ENCODE results near the gene DNAJC6.

DNAJC6 gene

DNA sequence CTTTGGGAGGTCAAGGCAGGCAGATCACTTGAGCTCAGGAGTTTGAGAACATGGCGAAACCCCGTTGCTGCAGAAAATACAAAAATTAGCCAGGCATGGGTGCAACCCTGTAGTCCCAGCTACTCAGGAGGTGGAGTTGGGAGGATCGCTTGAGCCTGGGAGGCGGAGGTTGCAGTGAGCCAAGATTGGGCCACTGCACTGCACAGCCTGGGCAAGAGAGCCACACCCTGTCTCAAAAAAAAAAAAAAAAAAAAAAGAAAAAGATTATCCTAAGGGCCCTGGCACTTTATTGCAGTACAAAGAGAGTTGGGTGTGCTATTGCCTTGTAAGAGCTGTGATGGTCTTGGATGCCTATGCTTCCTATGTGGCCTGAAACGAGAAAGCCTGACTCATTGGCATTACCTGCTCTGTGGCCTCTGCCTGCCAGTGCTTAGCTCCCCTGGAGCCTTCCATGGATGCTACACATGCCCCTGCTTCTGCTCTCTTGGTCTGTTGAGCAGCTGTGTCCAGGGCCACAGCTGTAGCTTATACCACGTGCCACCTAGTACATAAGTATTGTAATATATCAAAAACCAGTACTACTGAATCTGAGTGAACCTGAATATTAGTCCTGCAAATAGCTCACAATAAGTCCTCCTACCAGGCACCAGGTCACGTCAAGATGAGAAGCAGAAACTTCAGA lies 45.8 kb downstream of the DNAJC6 start:
- no peak overlapping the region for H3K4me3 ChIP-seq (ENCODE audit: low read depth, low read length)
- TF ChIP-seq, protein P1, sequence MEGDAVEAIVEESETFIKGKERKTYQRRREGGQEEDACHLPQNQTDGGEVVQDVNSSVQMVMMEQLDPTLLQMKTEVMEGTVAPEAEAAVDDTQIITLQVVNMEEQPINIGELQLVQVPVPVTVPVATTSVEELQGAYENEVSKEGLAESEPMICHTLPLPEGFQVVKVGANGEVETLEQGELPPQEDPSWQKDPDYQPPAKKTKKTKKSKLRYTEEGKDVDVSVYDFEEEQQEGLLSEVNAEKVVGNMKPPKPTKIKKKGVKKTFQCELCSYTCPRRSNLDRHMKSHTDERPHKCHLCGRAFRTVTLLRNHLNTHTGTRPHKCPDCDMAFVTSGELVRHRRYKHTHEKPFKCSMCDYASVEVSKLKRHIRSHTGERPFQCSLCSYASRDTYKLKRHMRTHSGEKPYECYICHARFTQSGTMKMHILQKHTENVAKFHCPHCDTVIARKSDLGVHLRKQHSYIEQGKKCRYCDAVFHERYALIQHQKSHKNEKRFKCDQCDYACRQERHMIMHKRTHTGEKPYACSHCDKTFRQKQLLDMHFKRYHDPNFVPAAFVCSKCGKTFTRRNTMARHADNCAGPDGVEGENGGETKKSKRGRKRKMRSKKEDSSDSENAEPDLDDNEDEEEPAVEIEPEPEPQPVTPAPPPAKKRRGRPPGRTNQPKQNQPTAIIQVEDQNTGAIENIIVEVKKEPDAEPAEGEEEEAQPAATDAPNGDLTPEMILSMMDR (IDR thresholded peaks at IDR 0.05; ENCODE audit: borderline replicate concordance, insufficient read depth, low read depth, low read length) = no peak

DNA sequence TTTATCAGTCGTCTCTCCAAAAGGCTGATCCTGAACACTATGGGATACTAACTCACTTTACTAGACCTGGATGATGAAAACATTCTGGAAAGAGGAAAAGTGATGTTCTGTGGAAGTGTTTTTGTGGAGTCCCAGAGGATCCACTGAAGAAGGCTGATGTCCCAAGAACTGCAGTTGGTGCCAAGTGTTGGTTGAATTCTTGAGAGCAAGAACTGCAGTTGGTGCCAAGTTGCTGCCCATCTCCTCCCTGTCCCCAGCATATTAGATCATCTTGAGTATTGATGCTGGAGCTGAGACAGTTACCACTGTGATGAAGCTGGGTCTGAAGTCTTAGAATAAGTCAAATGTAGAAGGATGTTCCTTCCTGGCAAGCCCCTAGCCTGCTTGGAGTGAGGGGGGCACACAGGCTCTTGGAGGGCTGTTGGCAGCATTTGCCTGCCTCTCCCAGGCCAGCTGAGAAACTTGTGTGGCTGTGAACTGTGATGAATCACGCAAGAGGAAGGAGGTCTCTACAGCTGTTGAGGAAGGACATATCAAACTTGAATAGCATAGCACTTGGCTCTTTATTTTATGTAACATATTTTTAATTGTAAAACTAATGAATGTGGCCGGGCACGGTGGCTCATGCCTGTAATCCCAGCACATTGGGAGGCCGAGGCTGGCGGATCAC lies 48.1 kb downstream of the DNAJC6 start:
- TF ChIP-seq, protein P1 (IDR thresholded peaks at IDR 0.05; ENCODE audit: borderline replicate concordance, insufficient read depth, low read depth, low read length) = no peak
- H3K4me3 ChIP-seq (ENCODE audit: low read depth, low read length) = no peak overlapping the region

DNA sequence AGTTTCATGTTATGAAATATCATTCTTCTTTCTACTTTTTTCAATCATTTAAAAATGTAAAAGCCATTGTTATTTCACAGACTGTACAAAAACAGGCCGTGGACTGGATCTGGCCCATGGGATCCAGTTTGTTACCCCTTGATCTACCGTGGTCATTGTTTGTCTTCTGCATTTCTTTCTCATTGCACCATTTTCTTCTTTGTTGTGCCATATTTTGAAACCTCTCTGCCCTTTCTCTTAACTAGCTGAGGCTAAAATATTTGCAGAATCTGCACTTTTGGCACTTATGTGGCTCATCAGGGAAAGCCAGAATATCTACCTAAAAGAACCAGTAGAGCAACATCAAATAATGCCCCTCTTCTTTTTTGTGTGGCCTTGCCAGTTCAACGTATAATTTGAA lies 50.5 kb downstream of the DNAJC6 start:
- TF ChIP-seq, protein P1 (IDR thresholded peaks at IDR 0.05; ENCODE audit: borderline replicate concordance, insufficient read depth, low read depth, low read length) = no peak
- H3K4me3 ChIP-seq (ENCODE audit: low read depth, low read length) = no peak overlapping the region

DNA sequence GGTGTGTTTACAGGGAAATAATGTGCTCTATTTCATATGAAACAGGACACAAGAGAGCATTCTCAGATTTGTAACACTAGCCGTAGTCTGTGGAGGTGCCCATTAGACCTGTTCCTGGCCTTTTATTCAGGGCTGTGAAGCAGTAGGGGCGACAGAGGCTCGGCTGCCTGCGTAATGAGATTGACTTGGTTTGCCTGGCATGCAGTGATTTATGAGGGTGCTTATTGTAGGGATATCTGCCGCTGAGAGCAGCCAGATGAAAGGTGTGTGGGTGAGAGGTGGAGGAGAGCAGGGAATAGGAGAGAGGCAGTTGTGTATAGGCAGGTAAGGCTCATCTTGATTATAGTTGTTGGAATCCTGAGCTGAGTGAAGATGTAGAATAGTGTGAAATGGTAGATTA lies 51.3 kb downstream of the DNAJC6 start:
- TF ChIP-seq, protein P1 (IDR thresholded peaks at IDR 0.05; ENCODE audit: borderline replicate concordance, insufficient read depth, low read depth, low read length) = no peak
- no peak overlapping the region for H3K4me3 ChIP-seq (ENCODE audit: low read depth, low read length)

DNA sequence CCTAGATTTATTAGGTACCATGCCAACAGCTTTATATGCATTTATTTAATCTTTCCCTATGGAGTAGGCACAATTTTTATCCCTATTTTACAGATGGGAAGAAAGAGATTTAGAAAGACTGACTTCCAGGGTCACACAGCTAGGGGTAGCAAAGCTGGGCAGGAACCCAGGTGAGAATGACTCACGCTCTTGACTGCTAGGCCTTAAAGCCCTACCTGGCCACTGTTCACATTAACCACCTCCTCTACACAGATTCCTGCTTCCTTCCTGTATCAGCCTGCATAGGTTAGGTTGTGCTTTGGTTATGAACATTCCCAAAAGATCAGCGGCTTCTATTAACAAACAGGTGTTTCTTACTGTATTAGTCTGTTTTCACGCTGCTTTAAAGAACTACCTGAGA lies 53.2 kb downstream of the DNAJC6 start:
- H3K4me3 ChIP-seq (ENCODE audit: low read depth, low read length) = no peak overlapping the region
- TF ChIP-seq, protein P1 (IDR thresholded peaks at IDR 0.05; ENCODE audit: borderline replicate concordance, insufficient read depth, low read depth, low read length) = no peak

DNA sequence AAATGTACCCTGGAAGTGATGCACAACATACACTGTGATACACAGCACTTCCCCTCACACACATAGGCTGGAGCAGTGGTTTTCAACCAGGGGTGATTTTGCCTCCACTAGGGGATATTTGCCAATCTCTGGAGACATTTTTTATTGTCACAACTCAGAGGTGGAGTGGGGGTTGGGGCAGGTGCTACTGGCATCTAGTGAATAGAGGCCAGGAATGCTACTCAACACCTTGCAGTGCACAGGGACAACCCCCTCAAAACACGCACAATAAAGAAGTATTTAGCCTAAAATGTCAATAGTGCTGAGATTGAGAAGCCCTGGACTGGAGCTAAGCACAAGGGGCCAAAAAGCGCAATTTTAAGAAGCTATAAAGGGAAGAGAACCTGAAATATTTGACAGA lies 54.1 kb downstream of the DNAJC6 start:
- TF ChIP-seq, protein P1 (IDR thresholded peaks at IDR 0.05; ENCODE audit: borderline replicate concordance, insufficient read depth, low read depth, low read length) = no peak
- no peak overlapping the region for H3K4me3 ChIP-seq (ENCODE audit: low read depth, low read length)

DNA sequence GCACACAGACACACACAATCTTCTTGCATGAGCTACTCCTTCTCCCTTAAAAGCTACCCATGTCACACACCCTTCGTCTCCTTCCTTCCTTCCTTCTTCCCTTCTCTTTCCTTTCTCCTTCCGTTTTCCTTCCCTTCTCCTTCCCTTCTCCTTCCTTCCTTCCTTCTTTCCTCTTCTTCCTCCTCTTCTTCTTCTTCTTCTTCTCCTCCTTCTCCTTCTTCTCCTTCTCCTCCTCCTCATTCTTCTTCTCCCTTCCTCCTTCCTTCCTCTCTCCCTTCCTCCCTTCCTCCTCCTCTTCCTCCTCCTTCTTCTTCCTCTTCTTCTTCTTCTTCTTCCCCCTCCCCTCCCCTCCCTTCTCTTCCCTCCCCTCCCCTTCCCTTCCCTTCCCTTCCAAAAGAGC lies 59.1 kb downstream of the DNAJC6 start:
- TF ChIP-seq, protein P1 (IDR thresholded peaks at IDR 0.05; ENCODE audit: borderline replicate concordance, insufficient read depth, low read depth, low read length) = no peak
- no peak overlapping the region for H3K4me3 ChIP-seq (ENCODE audit: low read depth, low read length)
